GM21576 (cell line): ENCODE results near the gene TMEM213.

Source experiments
- ATAC-seq: cut with Tn5 transposase; IDR thresholded peaks from one replicate; pipeline ENCODE4 v1.9.1; 2021; ENCODE audit warnings: mild to moderate bottlenecking, moderate library complexity; ENCODE audit not compliant: unreplicated experiment

Gene TMEM213

DNA sequence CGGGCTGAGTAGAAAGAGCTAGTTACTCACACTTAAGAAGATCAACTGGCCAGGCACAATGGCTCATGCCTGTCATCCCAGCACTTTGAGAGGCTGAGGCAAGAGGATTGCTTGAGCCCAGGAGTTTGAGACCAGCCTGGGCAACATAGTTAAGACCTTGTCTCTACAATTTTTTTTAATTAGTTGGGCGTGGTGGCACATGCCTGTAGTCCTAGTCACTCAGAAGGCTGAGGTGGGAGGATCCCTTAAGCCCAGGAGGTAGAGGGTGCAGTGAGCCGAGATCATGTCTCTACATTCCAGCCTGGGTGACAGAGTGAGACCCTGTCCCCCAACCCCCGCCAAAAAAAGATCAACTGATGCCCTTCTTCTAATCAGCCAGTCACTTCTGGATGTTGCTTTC lies 74.8 kb downstream of the TMEM213 start:
- ATAC-seq: no peak

DNA sequence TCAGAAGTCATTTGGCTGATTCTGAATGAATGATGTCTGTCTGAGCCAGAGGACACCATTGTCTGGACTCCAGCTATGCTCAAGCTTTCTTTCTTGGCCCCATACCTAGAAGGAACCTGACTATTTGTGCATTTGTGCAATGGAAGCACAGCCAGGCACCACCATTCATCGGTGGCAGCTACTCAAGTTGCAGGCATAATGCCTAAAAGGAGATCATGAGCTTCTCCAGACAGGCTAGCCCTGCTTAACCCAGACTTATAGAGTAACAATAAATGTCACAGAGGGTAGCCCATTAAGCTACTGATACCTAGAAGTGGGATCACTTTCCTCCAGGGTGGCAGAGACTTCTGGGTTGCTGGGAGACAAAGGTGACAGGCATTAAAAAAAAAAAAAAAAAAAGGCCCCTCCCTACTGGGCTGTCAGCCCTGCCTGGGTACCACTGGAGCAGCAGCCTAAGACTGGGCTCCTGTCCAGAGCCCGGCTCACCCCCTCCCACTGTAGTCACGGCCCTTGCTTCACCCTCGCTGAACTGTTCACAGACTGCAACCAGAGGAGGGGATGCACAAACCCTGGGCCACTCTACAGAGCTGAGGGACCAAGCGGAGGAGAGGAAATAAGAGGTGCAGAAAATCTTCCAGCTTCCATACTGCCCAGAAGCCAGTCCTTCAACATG lies 75.6 kb downstream of the TMEM213 start:
- no peak for ATAC-seq

DNA sequence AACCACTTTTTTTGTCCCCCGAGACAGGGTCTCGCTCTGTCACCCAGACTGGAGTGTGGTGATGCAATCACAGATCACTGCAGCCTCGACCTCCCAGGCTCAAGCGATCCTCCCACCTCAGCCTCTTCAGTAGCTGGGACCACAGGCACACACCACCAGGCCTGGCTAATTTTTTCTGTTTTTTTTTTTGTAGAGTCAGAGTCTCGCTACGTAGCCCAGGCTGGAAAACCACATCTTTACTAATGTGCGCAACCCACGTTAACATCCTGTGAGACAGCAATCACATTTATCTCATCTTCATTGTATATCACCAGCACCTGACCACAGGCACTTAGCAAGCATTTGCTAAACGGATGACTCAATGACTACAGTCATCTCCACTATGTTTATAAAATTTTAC lies 78.0 kb downstream of the TMEM213 start:
- no peak for ATAC-seq

DNA sequence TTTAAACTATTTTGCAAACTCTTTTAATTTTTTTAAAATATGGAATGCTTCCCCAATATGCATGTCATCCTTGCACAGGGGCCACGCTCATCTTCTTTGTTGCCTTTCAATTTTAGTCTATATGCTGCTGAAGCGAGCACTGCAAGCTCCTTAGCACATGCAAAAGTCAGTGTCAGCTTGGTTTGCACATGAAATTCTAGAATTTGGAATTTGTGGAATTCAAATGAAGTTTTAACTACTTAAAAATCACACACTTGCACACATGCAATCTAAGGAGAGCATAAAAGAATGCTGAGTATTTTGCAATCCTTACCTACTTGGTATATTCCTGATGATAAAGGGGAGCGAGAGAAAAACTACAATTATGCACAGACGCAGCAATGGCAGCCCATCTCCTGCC lies 78.5 kb downstream of the TMEM213 start:
- no peak for ATAC-seq

DNA sequence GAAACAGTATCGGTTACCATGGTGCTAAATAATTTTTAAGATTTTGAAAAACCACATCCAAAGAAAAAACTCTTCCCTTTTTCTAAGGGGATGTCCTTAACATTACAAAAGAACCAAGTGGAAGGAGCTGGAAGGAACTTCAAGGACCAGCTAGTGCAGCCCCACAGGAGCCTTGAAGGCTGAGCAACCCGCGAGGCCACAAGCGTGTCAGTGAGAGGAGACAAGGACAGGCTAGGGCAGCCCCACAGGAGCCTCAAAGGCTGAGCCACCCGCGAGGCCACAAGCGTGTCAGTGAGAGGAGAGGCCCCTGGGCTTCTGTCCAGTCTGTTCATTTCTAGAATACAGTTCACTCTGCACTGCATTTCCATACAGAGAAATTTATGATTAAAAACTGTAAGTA lies 80.3 kb downstream of the TMEM213 start:
- ATAC-seq: no peak

DNA sequence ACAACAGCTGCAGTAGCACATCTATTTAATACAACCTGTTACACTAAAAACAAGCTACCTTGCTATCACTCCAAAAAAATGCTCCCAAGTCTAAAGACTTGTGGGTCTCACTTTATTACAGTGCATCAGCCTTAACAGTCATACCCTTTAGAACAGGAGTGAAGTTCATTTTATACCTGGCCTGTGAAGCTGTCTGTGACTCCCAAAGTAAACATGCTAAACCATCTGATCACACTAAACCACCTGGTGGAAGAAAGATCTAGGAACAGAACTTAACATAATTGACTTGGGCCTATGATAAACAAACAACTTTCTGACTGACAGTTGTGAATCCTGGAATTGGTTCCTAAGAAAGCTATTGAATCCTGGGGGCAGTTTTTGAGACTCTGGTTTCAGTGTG lies 81.1 kb downstream of the TMEM213 start:
- ATAC-seq: no peak

DNA sequence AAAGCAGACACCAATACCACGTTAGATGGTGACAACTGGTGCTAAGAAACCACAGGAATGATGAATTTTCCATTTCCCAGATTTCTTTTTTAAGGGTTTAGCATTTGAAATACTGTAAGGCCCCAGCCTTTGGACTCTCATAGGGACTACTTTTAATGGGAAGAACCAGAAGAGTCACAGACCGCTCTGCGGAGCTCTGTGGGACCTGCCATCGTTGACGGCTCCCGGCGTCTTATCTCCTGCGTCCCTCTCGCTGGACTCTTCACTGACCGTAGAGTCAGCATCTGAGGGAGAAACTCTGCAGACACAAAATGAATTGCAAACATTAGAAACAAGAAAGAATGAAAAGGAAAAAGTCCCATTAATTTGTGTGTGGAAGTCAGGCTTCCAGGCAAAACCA lies 81.6 kb downstream of the TMEM213 start:
- ATAC-seq: no peak

DNA sequence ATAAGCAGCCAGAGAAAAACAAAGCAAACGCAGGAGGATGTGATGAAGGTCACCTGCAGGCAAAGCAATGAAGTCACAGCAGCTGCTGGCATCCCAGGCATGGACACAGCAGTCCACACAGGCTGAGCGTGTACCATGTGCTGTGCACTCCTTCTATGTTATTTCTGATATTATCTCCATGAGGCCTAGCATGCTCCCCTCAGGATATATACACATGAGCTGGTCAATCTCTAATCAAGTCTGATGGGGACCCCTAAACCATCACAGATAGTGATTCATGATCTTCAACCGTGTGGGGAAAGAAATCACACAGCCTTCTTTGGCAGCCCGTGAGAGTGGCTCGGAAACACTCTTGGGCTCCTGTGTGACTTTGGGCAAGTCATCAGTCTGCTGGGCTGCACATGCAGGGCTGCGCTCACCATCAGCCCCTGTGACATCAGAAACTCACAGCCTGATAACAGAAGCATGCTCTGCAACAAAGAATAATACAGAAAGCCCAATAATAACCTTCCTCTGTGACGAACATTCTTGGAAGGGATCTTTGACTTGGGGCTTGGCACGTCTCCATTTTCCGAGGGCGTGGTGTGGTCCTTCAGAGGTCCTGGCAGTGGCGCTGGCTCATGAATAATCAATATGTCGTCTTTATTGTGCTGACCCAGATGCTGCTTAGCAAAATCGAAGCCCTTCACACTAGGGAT lies 83.2 kb downstream of the TMEM213 start:
- no peak for ATAC-seq

DNA sequence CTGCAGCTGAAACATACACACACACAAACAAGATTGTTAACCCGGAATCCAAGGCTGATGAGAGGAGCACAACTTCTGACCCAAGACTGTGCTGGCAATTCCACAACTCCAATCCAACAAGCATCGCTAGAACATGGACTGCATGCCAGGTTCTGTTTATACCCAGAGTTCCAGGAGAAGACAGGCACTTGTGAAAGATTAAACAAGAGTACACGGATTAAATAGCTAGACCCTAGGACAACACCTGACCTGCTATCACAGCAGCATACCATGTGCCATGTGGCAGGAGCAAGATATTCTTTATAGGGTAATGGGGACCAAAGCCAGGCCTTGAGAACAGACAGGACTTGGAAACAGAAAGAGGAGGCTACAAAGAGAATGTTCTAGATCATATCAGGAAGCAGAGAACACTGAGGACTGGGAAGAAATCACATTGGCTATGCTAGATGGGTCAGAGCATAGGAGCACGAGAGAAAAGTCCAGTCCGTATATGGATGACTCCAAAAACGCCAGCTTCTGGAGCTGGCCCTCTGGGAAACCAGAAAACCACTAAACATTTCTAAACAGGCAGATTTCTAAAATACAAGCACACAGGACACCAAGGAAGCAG lies 83.9 kb downstream of the TMEM213 start:
- ATAC-seq: no peak

DNA sequence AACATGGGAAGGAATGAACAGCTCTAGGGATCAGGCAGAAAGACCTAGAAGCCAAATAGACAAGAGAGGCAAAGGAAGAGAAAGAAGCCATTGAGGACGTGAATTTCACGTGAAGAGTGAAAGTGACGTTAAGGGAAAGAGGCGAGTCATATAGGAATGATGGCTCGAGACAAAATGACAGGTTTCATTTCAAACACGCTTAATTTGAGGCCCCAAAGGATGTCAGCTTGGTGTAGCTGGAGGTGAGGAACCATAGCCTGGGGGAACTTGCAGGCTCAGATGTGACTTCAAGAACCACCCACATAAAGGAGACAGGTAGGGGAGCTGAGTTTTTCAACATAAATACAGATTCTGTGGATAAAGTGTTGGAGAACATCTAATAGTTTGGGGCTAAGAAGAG lies 84.5 kb downstream of the TMEM213 start:
- no peak for ATAC-seq

DNA sequence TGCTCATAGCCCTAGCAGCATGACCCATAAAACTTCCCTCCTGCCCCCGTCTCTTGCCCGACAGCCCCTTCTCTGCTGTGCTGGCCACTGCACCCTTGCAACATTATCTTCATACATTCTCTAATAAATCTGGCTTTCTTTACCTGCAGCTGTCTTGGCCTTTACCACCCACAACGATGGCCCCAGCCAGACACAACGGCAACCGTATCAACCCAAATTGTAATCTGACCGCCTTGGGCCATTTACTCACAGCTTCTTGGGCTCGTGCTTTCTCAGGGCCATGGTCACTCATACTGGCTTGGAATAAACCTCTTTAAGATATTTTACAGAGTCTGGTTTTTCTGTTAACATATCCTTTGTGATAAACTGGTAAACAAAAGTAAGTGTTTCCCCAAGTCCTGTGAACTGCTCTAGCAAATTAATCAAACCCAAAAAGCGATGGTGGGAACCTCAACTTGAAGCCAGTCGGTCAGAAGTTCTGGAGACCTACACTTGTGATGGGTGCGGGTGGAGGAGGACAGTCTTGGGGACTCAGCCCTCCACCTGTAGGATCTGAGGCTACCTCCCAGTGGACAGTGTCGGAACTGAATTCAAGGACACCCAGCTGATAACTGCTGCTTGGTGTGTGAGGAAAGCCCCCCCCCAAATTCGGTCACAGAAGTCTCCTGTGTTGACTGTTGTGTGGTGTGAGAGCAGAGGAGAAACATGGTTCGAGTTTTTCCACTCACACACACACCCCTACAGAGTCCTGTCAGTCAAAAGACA lies 87.8 kb downstream of the TMEM213 start:
- no peak for ATAC-seq

DNA sequence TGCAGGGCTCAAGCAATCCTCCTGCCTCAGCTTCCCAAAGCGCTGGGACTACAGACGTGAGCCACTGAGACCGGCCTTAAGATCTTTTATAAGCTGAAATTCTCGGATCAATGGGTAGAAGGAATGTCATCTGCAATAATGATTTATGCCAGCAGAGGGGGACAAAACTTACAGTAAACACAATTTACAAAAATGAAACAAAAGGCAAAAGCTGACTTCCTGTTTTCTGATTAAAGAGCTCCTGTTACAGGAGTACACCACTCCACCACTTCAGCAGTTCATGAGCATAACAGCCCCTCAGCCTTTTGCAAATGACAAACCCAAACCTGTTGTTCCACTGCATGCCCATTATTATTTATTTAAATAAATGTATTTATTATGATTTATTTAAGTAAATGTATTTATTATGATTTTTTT lies 88.7 kb downstream of the TMEM213 start:
- ATAC-seq: peak; percentile 82

DNA sequence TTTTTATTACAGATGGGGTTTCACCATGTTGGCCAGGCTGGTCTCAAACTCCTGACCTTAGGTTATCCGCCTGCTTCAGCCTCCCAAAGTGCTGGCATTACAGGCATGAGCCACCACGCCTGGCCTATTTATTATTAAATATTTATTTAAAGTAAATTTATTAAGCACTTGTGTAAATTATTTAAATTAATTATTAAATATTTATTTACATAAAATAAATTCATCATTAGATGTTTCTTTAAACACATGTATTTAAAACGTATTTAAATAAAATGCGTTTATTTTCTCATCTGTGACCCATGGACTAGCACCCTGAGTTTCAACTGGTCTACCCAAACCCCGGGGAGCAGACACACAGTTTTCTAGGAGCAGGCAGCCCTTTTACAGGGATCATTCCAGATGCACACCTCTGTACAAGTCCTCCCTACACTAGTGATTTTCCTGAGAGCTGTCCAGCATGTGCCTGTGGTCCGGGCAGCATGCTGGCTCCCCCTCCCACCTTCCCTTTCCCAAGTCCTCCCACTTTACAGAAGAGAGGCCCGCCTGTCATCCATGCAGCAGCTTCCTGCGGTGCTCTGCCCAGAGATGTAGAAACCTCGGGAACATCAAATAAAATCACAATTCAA lies 89.4 kb downstream of the TMEM213 start:
- no peak for ATAC-seq
